ENCODE data around the gene DNAJC6.
"Not testable (repeated sequence)": the region's sequence is repeated elsewhere in the genome, so short reads cannot be mapped to it uniquely, and the experiment has no call there.

The DNAJC6 gene

DNA sequence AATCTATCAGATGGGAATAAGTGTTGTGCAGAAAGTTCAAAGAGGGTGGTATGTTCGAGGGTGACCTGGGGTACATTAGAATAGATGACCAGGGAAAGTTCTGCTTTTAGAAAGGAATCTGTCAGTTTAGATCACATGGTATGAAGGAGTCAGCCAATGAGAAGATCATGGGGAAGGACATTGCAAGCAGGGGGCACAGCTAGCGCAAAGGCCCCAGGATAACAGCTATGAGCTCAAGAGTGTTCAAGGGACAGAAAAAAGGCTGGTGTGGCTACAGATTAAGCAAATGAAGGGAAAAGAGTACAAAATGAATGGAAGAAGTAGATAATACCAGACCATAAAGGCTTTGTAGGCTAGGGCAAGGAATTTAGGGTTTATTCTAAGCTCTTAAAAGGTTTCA lies 119.7 kb downstream of the DNAJC6 start:
- no peak for DNase-seq (ENCODE audit: low read depth, low spot score)

GRCh38 chr1:65429806-65430205 lies 120.5 kb downstream of the DNAJC6 start:
- DNase-seq (ENCODE audit: low read depth, low spot score) = no peak

- no peak for DNase-seq (ENCODE audit: low read depth, low spot score)
These were observed 121.9 kb downstream of the DNAJC6 start for GRCh38 chr1:65431111-65431705.

GRCh38 chr1:65432918-65433317 lies 123.6 kb downstream of the DNAJC6 start:
- DNase-seq (ENCODE audit: low read depth, low spot score) = no peak

DNA sequence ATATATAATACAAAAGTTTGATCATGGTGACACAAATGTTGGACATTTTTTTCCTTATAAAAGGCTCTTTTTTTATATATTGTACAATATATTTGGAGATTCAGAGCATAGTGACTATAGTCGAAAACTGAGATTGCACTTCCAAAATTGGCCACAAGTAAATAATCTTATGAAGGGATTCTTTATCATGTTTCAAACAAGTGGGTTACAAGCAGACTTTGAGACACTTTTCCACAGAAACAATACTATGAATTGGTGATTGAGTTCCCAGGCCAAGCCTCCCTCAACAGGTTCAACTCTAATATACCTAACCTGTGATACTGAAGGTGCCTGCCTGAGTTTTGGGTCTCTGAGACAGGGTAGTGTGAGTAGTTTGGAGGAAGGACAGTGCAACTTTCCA lies 124.9 kb downstream of the DNAJC6 start:
- no peak for DNase-seq (ENCODE audit: low read depth, low spot score)

DNA sequence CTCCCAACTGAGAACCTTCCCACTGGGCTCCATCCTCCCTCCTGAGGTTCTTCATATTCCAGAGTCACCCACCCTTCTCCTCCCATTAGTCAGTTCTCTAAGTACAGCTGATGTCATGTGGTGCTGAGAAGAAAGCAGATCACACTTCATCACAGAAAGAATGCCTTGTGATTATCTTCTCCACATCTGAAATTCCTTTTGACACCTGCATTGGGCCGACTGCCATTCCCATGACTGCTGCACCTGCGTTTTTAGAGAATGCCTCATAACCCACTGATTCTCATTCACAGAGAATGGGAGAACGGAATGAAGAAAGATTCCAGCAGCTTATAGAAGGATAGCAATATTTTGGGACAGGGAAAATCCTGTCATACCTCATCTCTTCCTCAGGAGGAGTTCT lies 125.4 kb downstream of the DNAJC6 start:
- no peak for DNase-seq (ENCODE audit: low read depth, low spot score)

DNA sequence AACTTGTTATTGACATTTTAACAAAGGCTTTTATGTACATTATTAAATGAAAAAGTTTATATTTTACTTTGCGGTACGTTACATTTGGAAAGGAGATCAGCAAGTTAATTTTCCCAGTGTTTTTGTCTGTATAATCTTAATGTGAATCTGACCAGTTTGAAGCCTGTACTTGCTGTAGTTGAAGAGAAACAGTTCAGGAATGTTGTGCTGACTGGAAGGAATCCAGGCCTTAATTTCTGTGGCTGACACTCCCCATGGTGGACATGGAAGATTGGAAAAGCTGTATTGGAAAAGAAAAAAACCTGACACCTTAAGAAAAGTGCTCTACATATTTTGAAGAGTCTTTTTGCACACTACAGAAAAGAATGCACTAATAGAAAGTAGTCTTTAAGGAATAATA lies 126.6 kb downstream of the DNAJC6 start:
- DNase-seq (ENCODE audit: low read depth, low spot score) = no peak

GRCh38 chr1:65437616-65438015 lies 128.3 kb downstream of the DNAJC6 start:
- DNase-seq (ENCODE audit: low read depth, low spot score) = no peak

DNA sequence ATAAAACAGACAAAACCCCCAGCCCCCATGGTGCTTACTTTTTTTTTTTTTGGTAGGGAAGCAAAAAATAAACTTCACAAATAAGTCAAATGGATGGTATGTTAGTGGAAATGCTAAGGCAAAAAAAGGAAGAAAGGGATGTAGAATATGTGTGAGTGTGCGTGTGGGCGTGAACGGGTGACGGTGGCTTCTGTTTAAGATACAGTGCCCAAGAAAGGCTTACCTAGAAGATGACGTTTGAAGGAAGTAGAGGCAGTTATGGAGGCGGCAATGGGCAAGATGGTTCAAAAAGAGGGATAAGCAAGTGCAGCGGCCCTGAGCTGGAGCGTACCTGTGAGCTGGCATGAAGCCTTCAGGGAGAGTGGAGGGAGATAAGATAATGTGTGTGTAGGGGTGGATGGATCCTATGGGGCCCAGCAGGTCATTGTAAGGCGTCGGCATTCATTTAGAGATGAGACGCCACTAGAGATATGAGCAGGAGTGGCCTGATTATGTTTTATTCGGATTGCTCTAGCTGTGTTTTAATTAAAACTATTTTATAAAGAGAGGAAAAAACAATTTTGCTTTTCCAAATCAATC lies 131.1 kb downstream of the DNAJC6 start:
- no peak for DNase-seq (ENCODE audit: low read depth, low spot score)

- DNase-seq (ENCODE audit: low read depth, low spot score) = no peak
These were observed 131.6 kb downstream of the DNAJC6 start for GRCh38 chr1:65440915-65441314.

GRCh38 chr1:65441464-65441863 lies 132.1 kb downstream of the DNAJC6 start:
- DNase-seq (ENCODE audit: low read depth, low spot score) = no peak

DNA sequence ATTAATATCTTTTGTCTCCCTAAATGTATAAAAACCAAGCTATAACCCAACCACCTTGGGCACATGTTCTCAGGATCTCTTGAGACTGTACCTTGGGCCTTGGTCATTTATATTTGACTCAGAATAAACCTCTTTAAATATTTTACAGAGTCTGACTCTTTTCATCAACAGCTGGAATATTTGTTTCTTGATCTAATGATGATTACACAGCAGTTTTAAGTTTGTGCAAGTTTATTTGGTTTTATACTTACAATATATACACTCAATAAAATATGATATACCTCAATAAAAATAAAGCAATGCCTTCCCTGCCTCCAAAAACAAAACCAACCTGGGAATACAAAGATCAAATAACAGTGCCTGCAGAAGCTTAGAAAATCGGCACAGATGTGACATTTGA lies 133.1 kb downstream of the DNAJC6 start:
- no peak for DNase-seq (ENCODE audit: low read depth, low spot score)

DNA sequence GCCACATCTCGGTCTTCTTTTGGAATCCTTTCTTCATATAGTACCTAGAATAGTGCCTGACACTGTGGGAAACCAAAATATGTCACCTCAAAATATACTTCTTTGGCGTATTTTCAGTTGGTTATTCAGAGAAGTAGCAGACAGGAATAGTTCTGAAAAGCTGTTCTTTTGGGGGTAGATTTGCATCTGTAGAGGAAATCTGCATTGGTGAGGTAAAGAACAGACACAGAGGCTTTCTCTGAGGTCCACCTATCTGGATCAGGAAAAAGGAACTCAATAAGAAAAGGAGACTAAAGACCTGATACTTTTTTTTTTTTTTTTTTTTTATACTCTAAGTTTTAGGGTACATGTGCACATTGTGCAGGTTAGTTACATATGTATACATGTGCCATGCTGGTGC lies 134.3 kb downstream of the DNAJC6 start:
- no peak for DNase-seq (ENCODE audit: low read depth, low spot score)

- DNase-seq (ENCODE audit: low read depth, low spot score) = no peak
These were observed 134.8 kb downstream of the DNAJC6 start for GRCh38 chr1:65444128-65444640.

DNA sequence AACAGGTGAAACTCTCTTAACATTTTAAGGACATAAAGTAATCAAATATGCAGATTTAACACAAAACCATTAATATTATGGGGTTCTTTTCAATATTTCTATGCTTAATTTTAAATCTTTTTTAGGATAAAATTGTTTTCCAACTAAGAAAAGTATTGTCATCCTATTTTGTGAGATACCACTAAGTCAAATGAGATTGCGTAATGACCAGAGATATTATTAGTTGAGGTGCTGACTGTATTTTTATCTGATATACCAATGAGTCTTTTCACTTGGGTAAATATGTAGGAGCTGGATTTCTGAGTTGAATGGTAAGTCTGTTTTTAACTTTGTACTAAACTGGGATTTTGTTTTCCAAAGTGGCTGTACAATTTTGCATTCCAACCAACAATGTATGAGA lies 136.5 kb downstream of the DNAJC6 start:
- DNase-seq (ENCODE audit: low read depth, low spot score) = no peak

DNA sequence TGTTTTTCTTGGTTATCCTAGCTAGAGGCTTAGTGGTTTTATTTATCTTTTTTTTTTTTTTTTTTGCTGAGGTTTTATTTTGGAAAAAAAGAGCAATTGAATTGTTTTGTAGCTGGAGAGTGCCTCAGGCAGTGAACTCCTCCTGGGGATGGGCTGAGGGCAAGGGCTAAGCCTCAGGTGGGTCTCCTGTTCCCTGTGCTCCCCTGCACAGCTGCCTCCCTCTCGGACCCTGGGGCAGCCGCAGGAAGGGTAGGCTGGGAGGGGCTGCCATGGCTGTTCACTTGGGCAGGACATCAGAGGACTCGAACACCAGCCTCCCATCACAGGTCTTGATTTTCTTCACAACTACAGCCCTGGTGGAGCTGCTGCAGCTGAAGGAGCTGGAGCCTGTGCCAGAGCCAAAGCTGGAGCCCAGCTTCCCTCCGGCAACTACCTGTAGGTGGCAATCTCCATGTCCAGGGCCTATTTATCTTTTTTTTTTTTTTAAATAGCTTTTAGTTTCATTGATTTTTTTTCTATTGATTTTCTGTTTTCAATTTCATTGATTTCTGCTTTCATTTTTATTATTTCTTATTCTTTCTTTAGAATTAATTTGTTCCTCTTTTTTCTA lies 140.0 kb downstream of the DNAJC6 start:
- DNase-seq (ENCODE audit: low read depth, low spot score) = no peak

DNA sequence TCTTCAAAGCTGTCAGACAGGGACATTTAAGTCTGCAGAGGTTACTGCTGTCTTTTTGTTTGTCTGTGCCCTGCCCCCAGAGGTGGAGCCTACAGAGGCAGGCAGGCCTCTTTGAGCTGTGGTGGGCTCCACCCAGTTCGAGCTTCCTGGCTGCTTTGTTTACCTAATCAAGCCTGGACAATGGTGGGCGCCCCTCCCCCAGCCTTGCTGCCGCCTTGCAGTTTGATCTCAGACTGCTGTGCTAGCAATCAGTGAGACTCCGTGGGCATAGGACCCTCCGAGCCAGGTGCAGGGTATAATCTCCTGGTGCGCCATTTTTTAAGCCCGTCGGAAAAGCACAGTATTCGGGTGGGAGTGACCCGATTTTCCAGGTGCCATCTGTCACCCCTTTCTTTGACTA lies 146.3 kb downstream of the DNAJC6 start:
- DNase-seq (ENCODE audit: low read depth, low spot score) = not testable (repeated sequence)

DNA sequence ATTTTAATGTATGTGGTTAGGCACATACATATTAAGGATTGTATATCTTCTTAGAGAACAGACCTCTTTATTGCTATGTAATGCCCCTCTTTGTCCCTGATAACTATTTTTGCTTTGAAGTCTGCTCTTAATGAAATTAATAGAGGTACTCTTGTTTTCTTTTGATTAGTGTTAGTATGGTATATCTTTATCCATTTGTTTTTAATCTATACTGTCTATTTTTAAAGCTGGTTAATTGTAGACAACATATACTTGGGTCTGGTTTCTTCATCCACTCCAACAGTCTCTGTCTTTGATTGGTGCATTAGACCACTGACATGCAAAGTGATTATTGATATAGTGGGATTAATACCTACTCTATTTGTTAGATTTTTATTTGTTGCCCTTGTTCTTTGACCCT lies 147.1 kb downstream of the DNAJC6 start:
- no peak for DNase-seq (ENCODE audit: low read depth, low spot score)

GRCh38 chr1:65457868-65458267 lies 148.5 kb downstream of the DNAJC6 start:
- no peak for DNase-seq (ENCODE audit: low read depth, low spot score)

GRCh38 chr1:65458730-65459396 lies 149.5 kb downstream of the DNAJC6 start:
- DNase-seq (ENCODE audit: low read depth, low spot score) = no peak

- no peak for DNase-seq (ENCODE audit: low read depth, low spot score)
These were observed 150.0 kb downstream of the DNAJC6 start for GRCh38 chr1:65459397-65459768.

All from iPS DF 19.7 (cell line).